Measurements from ENCODE around the gene SOX4.

GRCh38 chr6:21612067-21612745, 18.7 kb downstream of the SOX4 start:
- TF ChIP-seq POLR2A (IDR thresholded peaks at IDR 0.05; ENCODE audit: low read length), result no peak
- TF ChIP-seq GATA1 (IDR thresholded peaks at IDR 0.05; ENCODE audit: low read depth, low read length), result no peak
